HG02798 (cell line): Measurements from ENCODE around the gene CTXN3.
"Not testable (repeated sequence)": the region's sequence is repeated elsewhere in the genome, so short reads cannot be mapped to it uniquely, and the experiment has no call there.

Experiments used
- ATAC-seq: cut with Tn5 transposase; IDR thresholded peaks from one replicate; pipeline ENCODE4 v1.9.1; 2021; ENCODE audit warnings: mild to moderate bottlenecking; ENCODE audit not compliant: unreplicated experiment, poor library complexity

The CTXN3 gene

GRCh38 chr5:127650022-127650421, 1.1 kb downstream of the CTXN3 start:
- no peak for ATAC-seq

- ATAC-seq, result no peak
Observed at GRCh38 chr5:127650649-127651048, 1.8 kb downstream of the CTXN3 start.

DNA sequence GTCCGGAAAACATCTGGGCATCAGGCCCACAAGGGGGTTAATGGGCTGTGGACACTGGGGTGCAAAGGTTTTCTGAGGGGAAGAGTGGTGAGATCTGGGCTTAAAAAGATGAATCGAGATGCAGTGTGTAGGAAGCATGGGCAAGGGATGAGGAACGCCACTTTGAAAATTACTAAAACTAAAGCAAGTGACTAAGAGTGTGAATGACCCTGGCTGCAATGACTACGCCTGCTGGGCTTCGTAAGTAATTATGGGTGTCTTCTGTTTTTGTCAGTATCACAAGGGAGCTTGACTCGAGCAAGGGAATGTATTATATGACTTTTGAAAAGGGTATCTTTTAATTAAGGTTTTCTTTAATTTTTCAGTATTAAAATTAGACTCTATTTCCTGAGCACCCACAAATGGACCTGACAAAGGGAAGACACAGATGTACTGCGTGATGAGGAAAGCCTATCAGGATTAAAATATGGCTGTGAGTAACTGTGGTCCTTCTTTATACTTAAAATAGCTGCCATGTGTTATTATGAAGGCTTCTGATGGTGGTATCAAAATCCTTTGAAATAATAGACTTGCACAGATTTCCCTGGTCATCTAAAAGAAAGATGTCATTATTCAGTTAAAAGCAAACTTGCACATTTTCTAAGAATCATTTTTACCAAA, 4.2 kb downstream of the CTXN3 start:
- ATAC-seq, result peak; percentile 63

- no peak for ATAC-seq
Observed at GRCh38 chr5:127656825-127657224, 7.9 kb downstream of the CTXN3 start.

DNA sequence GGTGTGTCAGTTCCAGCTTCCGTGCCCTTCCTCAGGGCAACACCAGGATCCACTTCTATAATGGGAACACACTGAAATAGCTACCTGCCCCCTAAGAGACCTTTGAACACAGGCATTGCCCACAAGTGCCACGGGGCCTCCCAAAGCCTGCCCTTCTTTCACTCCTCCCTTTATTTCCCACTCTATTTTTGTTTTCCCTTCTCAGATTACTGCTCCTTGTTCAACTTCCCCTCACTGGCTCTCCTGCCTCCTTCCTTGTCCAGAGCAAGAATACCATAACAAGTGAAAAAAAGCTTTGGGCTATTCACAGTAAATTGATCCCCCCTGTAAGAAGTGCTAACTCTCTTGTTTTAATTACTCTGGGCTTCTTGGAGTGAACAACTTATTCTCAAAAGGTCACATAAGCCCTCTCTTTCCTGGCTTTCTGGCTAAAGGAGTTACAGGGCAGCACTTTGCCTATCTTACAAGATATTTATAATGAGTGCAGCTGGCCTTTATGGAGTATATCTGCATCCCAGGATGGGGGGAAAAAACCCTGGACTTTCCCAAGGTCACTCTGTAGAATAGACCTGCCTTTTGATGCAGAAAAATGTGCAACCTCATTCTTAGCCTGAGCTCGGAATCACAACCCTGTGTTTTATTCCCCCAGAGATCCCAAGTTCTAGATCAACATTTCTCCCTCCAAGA, 11.3 kb downstream of the CTXN3 start:
- ATAC-seq, result no peak

- no peak for ATAC-seq
Observed at GRCh38 chr5:127664093-127664492, 15.2 kb downstream of the CTXN3 start.

DNA sequence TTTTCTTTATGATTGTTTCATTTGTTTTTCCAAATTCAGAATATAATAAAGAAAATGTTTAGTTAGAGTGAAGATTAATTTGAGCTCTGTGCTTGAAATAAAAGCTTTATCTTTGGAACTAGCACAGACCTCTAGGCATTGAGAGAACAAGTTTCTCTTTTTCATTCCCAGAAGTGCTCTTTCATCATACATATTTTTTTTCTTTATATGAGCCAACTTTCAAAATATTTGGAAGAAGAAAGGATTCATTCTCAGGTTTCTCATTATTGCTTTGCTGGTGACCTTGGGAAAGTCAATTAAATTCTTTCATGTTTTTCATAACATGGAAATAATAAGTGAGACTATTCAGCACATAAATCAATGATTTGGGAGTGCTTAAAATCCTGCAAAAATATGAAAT, 16.8 kb downstream of the CTXN3 start:
- no peak for ATAC-seq

DNA sequence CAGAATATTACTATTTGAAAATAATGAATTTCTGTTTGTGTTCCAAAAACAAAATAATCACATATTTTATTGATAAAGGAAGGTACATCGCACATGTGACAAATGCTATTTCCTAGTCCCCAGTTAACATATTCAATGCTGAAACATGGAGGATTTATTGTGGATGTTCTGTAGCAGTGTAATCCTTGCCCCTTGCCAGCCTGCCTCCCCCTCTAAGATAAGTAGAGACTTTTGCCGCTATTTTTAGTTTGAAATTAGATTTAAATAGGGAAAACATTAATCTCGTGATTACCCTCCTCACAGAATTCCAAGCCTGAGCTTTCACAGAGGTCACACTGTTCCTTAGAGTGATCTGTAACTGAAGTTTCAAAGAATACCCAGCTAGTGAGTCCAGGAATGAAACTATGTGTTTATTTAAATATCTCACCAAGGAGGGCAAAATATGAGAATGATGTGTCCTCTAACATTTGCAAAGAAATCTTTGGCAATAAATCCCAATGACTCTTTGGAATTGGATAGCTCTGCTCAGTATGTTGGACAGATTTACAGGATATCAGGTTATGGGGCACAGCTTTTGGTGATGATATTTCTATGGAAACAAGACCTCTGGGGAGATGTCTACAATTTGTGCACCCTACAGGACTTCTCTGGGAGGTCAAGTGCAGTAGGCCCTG, 17.3 kb downstream of the CTXN3 start:
- ATAC-seq, result no peak

DNA sequence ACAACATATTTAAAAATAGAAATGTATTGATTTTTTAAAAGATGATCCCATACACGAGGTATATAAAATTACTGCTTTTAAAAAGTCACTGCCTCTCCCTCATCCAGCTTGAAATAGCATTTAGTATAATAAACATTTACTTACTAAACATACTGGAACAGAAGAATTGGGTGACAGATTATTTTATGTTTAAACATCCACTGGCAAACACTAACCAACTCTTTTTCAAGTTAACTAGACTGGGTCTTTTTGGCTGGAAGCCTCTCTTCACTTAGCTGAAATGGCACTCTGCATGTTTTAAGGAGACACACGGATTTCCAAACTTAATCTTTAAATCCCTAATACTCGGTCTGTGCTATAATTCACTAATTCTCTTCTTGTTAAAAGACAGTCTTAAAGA, 19.0 kb downstream of the CTXN3 start:
- no peak for ATAC-seq

DNA sequence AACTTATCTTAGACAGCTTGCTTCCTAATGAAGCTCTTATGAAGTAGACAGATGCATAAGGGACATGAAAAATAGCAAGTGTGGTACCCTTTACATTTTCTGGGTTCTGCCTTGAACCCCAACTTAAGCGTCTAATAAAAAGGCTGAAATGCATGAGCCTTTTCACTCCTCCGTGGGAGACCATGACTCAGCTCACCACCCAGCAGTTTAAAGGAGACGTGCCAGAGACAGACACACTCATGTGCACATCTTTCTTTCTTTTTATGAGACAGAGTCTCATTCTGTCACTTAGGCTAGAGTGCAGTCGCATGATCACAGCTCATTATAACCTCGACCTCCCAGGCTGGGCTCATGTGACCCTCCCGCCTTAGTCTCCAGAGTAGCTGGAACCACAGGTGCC, 22.3 kb downstream of the CTXN3 start:
- no peak for ATAC-seq

- no peak for ATAC-seq
Observed at GRCh38 chr5:127673117-127673800, 24.4 kb downstream of the CTXN3 start.

GRCh38 chr5:127676951-127677350, 28.1 kb downstream of the CTXN3 start:
- not testable (repeated sequence) for ATAC-seq

GRCh38 chr5:127679691-127680330, 30.9 kb downstream of the CTXN3 start:
- ATAC-seq, result not testable (repeated sequence)

- ATAC-seq, result no peak
Observed at GRCh38 chr5:127680595-127680994, 31.7 kb downstream of the CTXN3 start.

GRCh38 chr5:127683008-127683407, 34.1 kb downstream of the CTXN3 start:
- no peak for ATAC-seq

GRCh38 chr5:127684726-127685467, 36.0 kb downstream of the CTXN3 start:
- ATAC-seq, result no peak

- ATAC-seq, result no peak
Observed at GRCh38 chr5:127685662-127686061, 36.8 kb downstream of the CTXN3 start.

GRCh38 chr5:127686424-127686823, 37.5 kb downstream of the CTXN3 start:
- ATAC-seq, result no peak

DNA sequence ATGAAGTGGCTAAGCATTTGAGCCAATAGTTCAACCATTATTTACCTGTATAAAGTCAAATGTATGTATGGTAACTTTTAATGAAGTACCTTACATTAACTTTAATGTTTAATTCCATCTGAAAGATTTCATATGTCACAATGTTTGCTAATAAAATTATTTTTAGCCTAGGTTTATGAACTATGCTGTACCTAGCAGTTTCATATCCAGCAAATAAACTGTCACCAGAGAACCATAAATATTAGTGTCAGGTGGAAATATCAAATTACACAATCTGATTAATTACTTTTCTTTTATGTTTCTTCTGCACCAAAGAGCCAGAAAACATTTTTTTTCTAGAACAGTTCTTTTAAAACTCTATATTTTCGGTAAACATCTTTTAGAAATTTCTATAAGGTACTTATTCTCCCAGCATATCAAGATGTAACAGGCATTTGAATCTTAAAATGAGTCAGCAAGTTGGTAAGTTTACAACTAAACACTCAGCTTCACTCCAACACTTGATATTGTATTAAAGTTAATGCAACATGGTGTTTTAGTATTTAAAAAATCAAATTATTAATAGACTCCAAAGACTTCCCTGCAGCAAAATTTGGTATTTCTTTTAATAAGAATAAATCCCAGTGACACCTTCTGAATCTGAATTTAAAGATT, 45.8 kb downstream of the CTXN3 start:
- no peak for ATAC-seq
